ENCODE results near the gene NPW. TPM values are rescaled to one million over a fixed set of nuclear protein-coding genes. Genes with fewer than 3 reads are reported as not detected.

NPW gene
- total and polyA plus RNA-seq, 2 of the 8 experiments (the other 6 are each of a cell fraction or from before 2014, with no cell fraction given) = 4.0 to 10.3 TPM

- TF ChIP-seq CHD1 (IDR thresholded peaks at IDR 0.05; ENCODE audit: low read depth, low read length) = no peak
- TF ChIP-seq POLR2A (IDR thresholded peaks at IDR 0.05; ENCODE audit: control extremely low read depth in 1 of 2, low read depth in 2 of 2, low read length in 2 of 2) = no peak
- no peak for TF ChIP-seq RXRA (IDR thresholded peaks at IDR 0.05; ENCODE audit: insufficient read depth, low read depth, low read length)
Measured at GRCh38 chr16:2038382-2039231, 19.0 kb downstream of the NPW start (continued).
